ENCODE results near the gene FARP2.
"Not testable (repeated sequence)": the region's sequence is repeated elsewhere in the genome, so short reads cannot be mapped to it uniquely, and the experiment has no call there.

The FARP2 gene

GRCh38 chr2:241355983-241356870 lies at the start of gene FARP2:
TSS of gene FARP2 (plus strand) at chr2:241356285. CDS start at chr2:241373108, 16,823 bp downstream.
- DNase-seq: peak; percentile 69 to 100 (median 99)

GRCh38 chr2:241307055-241307454 lies 49.0 kb upstream of the FARP2 start:
- DNase-seq: no peak

- DNase-seq: no peak
These were observed 47.8 kb upstream of the FARP2 start for GRCh38 chr2:241308267-241308666.

GRCh38 chr2:241308832-241309500 lies 47.1 kb upstream of the FARP2 start:
- no peak for DNase-seq

- DNase-seq: no peak
These were observed 46.4 kb upstream of the FARP2 start for GRCh38 chr2:241309684-241310117.

- no peak for DNase-seq
These were observed 45.0 kb upstream of the FARP2 start for GRCh38 chr2:241310917-241311566.

- no peak for DNase-seq
These were observed 44.0 kb upstream of the FARP2 start for GRCh38 chr2:241312082-241312481.

- no peak for DNase-seq
These were observed 42.5 kb upstream of the FARP2 start for GRCh38 chr2:241313543-241314095.

- DNase-seq: peak in 3 of 58 donors; percentile 51 to 68 (median 51)
These were observed 41.6 kb upstream of the FARP2 start for GRCh38 chr2:241314226-241315092.

- DNase-seq: peak; percentile 90 to 100 (median 97)
These were observed 40.8 kb upstream of the FARP2 start, which contains the start of gene HDLBP for GRCh38 chr2:241315093-241315878. TSS of gene HDLBP (minus strand) at chr2:241315672. CDS start at chr2:241266869, 48,803 bp downstream.

GRCh38 chr2:241315879-241316631 lies 40.0 kb upstream of the FARP2 start, which contains the start of gene SEPTIN2:
TSS of gene SEPTIN2 (plus strand) at chr2:241315925. CDS start at chr2:241324233, 8,308 bp downstream.
- peak in 51 of 58 donors; percentile 55 to 94 (median 82) for DNase-seq

GRCh38 chr2:241316825-241317224 lies 39.3 kb upstream of the FARP2 start:
- DNase-seq: no peak

- DNase-seq: no peak
These were observed 38.7 kb upstream of the FARP2 start for GRCh38 chr2:241317391-241317790.

- not testable (repeated sequence) for DNase-seq
These were observed 37.3 kb upstream of the FARP2 start for GRCh38 chr2:241318830-241319229.

GRCh38 chr2:241320394-241320793 lies 35.7 kb upstream of the FARP2 start:
- no peak for DNase-seq

- DNase-seq: no peak
These were observed 35.1 kb upstream of the FARP2 start for GRCh38 chr2:241321033-241321432.

GRCh38 chr2:241321886-241322285 lies 34.2 kb upstream of the FARP2 start:
- no peak for DNase-seq

GRCh38 chr2:241323778-241324177 lies 32.3 kb upstream of the FARP2 start:
- no peak for DNase-seq

GRCh38 chr2:241324775-241325174 lies 31.3 kb upstream of the FARP2 start:
- no peak for DNase-seq

All from anterior cingulate cortex (tissue), 58 donors.